ENCODE measurements around the gene NIM1K. TPM values are rescaled to one million over a fixed set of nuclear protein-coding genes. Genes with fewer than 3 reads are reported as not detected.

The NIM1K gene
- polyA plus RNA-seq, 1 experiment: 0.72 TPM

DNA sequence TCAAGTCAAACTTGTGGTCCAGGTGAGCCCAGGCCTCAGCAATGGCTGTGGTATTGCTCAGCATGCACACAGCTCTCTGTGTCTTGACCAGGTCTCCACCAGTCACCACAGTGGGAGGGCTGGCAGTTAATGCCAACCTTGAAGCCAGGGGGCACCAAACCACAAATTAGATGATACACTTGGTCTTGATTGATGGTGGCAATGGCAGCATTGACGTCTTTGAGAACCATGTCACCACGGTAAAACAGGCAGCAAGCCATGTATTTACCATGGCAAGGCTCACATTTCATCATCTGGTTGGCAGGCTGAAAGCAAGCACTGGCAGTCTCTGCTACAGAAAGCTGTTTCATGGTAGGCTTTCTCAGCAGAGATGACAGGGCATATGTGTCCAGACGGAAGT, 40.0 kb downstream of the NIM1K start:
- DNase-seq (ENCODE audit: low read depth, low spot score): no peak
- ChIA-PET POLR2A (no interaction called here), CTCF (interaction anchor here (1.3 kb wide), 1 partner anchor 158 kb away, joined by 4 read pairs; no protein-coding TSS in a partner anchor)
- Histone ChIP-seq H3K4me3 (ENCODE audit: low read depth, low read length) (no peak overlapping the region), H3K27me3 (ENCODE audit: control insufficient read depth, insufficient read depth, low read length) (peaks cover 3% of the 10 kb centered on the region), H3K27ac (ENCODE audit: low read depth, low read length) (no peak overlapping the region), H3K9me3 (ENCODE audit: control insufficient read depth, insufficient read depth, low read length) (no peaks in the 10 kb centered on the region)
- TF ChIP-seq, protein P1, sequence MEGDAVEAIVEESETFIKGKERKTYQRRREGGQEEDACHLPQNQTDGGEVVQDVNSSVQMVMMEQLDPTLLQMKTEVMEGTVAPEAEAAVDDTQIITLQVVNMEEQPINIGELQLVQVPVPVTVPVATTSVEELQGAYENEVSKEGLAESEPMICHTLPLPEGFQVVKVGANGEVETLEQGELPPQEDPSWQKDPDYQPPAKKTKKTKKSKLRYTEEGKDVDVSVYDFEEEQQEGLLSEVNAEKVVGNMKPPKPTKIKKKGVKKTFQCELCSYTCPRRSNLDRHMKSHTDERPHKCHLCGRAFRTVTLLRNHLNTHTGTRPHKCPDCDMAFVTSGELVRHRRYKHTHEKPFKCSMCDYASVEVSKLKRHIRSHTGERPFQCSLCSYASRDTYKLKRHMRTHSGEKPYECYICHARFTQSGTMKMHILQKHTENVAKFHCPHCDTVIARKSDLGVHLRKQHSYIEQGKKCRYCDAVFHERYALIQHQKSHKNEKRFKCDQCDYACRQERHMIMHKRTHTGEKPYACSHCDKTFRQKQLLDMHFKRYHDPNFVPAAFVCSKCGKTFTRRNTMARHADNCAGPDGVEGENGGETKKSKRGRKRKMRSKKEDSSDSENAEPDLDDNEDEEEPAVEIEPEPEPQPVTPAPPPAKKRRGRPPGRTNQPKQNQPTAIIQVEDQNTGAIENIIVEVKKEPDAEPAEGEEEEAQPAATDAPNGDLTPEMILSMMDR (IDR thresholded peaks at IDR 0.05; ENCODE audit: low read depth, low read length): no peak

DNA sequence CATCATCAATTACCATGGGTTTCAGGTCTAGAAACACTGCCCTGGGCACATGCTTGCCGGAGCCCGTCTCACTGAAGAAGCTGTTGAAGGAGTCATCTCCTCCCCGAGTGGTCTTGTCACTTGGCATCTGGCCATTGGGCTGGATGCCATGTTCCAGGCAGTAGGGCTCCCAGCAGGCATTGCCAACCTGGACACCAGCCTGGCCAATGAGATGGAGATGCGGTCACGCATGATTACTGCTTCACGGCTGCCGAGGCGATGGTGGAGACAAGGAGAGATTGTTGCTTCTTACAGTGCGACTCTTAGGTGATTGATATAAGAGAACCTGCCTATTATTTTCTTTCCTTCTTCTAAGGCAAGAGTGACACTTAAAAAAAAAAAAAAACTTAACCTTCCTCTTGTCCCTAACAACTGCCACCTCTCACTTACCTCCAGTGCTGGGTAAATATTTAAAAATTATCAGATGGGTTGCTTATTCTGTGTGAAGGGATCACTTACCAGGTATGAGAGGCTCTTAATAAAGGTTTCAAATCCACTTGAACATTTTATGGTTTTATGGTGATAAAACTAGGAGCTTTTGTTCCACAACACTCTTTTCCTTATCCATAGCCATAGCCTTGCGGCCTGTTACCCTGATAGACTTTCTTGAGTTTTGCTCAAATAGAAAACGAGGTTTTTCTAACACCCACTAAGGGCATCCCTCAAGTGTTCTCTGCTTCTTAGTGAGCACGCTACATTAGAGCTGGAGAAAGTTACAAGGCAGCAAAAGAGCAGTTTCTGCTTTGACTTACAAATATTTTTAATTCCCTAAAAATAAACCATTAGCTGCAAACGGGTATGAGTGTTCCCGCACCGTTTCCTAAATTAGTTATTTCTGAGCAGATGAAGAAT, 41.2 kb downstream of the NIM1K start:
- Histone ChIP-seq H3K27ac (ENCODE audit: low read depth, low read length) (no peak overlapping the region), H3K9me3 (ENCODE audit: control insufficient read depth, insufficient read depth, low read length) (no peaks in the 10 kb centered on the region), H3K27me3 (ENCODE audit: control insufficient read depth, insufficient read depth, low read length) (peaks cover 3% of the 10 kb centered on the region), H3K4me3 (ENCODE audit: low read depth, low read length) (no peak overlapping the region)
- TF ChIP-seq, protein P1 (IDR thresholded peaks at IDR 0.05; ENCODE audit: low read depth, low read length): no peak
- ChIA-PET CTCF (no interaction called here), POLR2A (no interaction called here)
- DNase-seq (ENCODE audit: low read depth, low spot score): no peak

DNA sequence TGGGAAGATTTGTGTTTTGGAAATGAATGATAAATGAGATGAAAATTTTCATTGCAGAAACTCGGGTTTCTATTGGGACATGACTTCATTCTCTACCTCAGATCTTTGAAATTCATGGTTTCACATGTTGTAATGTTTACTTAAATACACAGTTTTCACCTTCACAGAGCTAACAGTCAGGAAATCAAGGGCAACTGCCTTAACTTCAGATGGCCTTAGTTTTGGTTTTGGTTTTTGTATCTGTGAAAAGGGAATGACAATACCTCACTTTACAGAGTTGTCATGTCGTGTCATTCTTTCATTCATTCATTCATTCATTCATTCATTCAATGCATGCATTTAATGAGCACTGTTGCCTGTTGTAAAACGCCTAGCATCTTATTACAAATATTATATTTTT, 41.9 kb downstream of the NIM1K start:
- Histone ChIP-seq H3K27me3 (ENCODE audit: control insufficient read depth, insufficient read depth, low read length) (peaks cover 3% of the 10 kb centered on the region), H3K4me3 (ENCODE audit: low read depth, low read length) (no peak overlapping the region), H3K9me3 (ENCODE audit: control insufficient read depth, insufficient read depth, low read length) (no peaks in the 10 kb centered on the region), H3K27ac (ENCODE audit: low read depth, low read length) (no peak overlapping the region)
- ChIA-PET CTCF (no interaction called here), POLR2A (no interaction called here)
- TF ChIP-seq, protein P1 (IDR thresholded peaks at IDR 0.05; ENCODE audit: low read depth, low read length): no peak
- DNase-seq (ENCODE audit: low read depth, low spot score): no peak

DNA sequence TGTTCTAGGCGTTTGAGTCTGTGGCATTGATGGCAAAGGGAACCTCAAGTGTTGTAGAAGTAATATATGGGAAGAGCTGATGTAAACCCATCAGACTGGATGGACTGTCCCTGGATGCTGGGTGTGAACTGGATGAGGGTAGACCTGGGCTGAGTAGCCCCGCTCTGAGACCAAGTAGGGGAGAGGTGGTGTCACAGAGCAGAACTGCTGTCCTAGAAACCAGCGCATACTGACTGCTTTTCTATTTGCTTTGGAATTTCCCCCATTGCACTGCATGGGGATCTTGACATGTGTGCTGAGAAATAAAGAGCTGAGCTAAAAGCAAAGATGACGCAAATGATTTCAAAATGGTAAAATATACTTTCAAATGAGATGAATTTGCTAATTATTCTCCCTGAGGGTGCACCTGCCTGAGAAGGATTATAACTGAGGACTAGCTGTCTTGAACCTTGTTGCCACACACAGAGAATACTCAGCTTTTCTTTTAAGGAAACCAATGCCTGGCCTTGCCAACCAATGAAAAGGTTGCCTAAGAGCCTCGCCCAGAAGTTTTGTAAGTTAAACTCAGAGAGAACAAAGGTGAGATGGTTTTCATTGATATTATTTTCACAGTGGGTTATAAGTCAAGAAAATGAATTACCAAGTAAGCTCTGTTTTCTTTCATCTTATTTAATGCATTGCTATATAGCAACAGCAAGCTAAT, 44.8 kb downstream of the NIM1K start:
- POLR2A ChIA-PET: no interaction called here

More for the DNA sequence above, 44.8 kb downstream of the NIM1K start:
- H3K9me3 ChIP-seq (ENCODE audit: control insufficient read depth, insufficient read depth, low read length): no peaks in the 10 kb centered on the region
- H3K27ac ChIP-seq (ENCODE audit: low read depth, low read length): no peak overlapping the region
- CTCF ChIA-PET: interaction anchor here (0.8 to 1.0 kb wide), 2 partner anchors 247 to 328 kb away, joined by 3 read pairs; partner anchors contain the start of gene TMEM267
- no peak for DNase-seq (ENCODE audit: low read depth, low spot score)
- H3K27me3 ChIP-seq (ENCODE audit: control insufficient read depth, insufficient read depth, low read length): peaks cover 3% of the 10 kb centered on the region
- H3K4me3 ChIP-seq (ENCODE audit: low read depth, low read length): no peak overlapping the region
- TF ChIP-seq, protein P1 (IDR thresholded peaks at IDR 0.05; ENCODE audit: low read depth, low read length): no peak
